ENCODE data around the gene PCOLCE2.

PCOLCE2 gene

GRCh38 chr3:142888481-142889211 is at the start of gene PCOLCE2:
PCOLCE2 (minus strand) TSS chr3:142889083; CDS start chr3:142888896, 187 bp downstream.
- no peak within 1 kb of the TSS for H3K27ac ChIP-seq (ENCODE audit: low read length)
- no peaks in the 10 kb centered on the region for H3K36me3 ChIP-seq (ENCODE audit: control insufficient read depth in 1 of 2, insufficient read depth in 2 of 2, low read length in 2 of 2)
- H3K27me3 ChIP-seq (ENCODE audit: low read depth, low read length), result peaks cover 4% of the 10 kb centered on the region
- H3K4me3 ChIP-seq (ENCODE audit: low read depth in 1 of 2, low read length in 2 of 2), result peak within 1 kb of the TSS; percentile 60 to 92
- no peaks in the 10 kb centered on the region for H3K9me3 ChIP-seq (ENCODE audit: control insufficient read depth in 1 of 2, low read length in 2 of 2)
- H3K4me1 ChIP-seq (ENCODE audit: control insufficient read depth in 1 of 2, insufficient read depth in 2 of 2, low read length in 2 of 2), result peaks cover 0 to 9% of the 10 kb centered on the region in 2 donors

- Histone ChIP-seq H3K9me3 (ENCODE audit: control insufficient read depth in 1 of 2, low read length in 2 of 2) (no peaks in the 10 kb centered on the region), H3K36me3 (ENCODE audit: control insufficient read depth in 1 of 2, insufficient read depth in 2 of 2, low read length in 2 of 2) (no peaks in the 10 kb centered on the region), H3K27me3 (ENCODE audit: low read depth, low read length) (no peaks in the 10 kb centered on the region), H3K4me1 (ENCODE audit: control insufficient read depth in 1 of 2, insufficient read depth in 2 of 2, low read length in 2 of 2) (no peaks in the 10 kb centered on the region), H3K27ac (ENCODE audit: low read length) (no peak overlapping the region), H3K4me3 (ENCODE audit: low read depth in 1 of 2, low read length in 2 of 2) (no peak overlapping the region)
These were observed 47.1 kb upstream of the PCOLCE2 start for GRCh38 chr3:142935963-142936362.

- Histone ChIP-seq H3K9me3 (ENCODE audit: control insufficient read depth in 1 of 2, low read length in 2 of 2) (no peaks in the 10 kb centered on the region), H3K27ac (ENCODE audit: low read length) (no peak overlapping the region), H3K4me3 (ENCODE audit: low read depth in 1 of 2, low read length in 2 of 2) (no peak overlapping the region), H3K27me3 (ENCODE audit: low read depth, low read length) (no peaks in the 10 kb centered on the region), H3K4me1 (ENCODE audit: control insufficient read depth in 1 of 2, insufficient read depth in 2 of 2, low read length in 2 of 2) (no peaks in the 10 kb centered on the region), H3K36me3 (ENCODE audit: control insufficient read depth in 1 of 2, insufficient read depth in 2 of 2, low read length in 2 of 2) (no peaks in the 10 kb centered on the region)
These were observed 46.0 kb upstream of the PCOLCE2 start for GRCh38 chr3:142934887-142935269.

- no peaks in the 10 kb centered on the region for H3K4me1 ChIP-seq (ENCODE audit: control insufficient read depth in 1 of 2, insufficient read depth in 2 of 2, low read length in 2 of 2)
These were observed 45.4 kb upstream of the PCOLCE2 start for GRCh38 chr3:142934128-142934886.

GRCh38 chr3:142931222-142931621 is 42.3 kb upstream of the PCOLCE2 start:
- H3K9me3 ChIP-seq (ENCODE audit: control insufficient read depth in 1 of 2, low read length in 2 of 2), result no peaks in the 10 kb centered on the region

More at GRCh38 chr3:142934128-142934886, 45.4 kb upstream of the PCOLCE2 start:
- Histone ChIP-seq H3K4me3 (ENCODE audit: low read depth in 1 of 2, low read length in 2 of 2) (no peak overlapping the region), H3K36me3 (ENCODE audit: control insufficient read depth in 1 of 2, insufficient read depth in 2 of 2, low read length in 2 of 2) (no peaks in the 10 kb centered on the region), H3K27ac (ENCODE audit: low read length) (no peak overlapping the region), H3K27me3 (ENCODE audit: low read depth, low read length) (no peaks in the 10 kb centered on the region), H3K9me3 (ENCODE audit: control insufficient read depth in 1 of 2, low read length in 2 of 2) (no peaks in the 10 kb centered on the region)

GRCh38 chr3:142930463-142930862 is 41.6 kb upstream of the PCOLCE2 start:
- H3K27ac ChIP-seq (ENCODE audit: low read length), result no peak overlapping the region
- no peak overlapping the region for H3K4me3 ChIP-seq (ENCODE audit: low read depth in 1 of 2, low read length in 2 of 2)
- no peaks in the 10 kb centered on the region for H3K27me3 ChIP-seq (ENCODE audit: low read depth, low read length)
- no peaks in the 10 kb centered on the region for H3K36me3 ChIP-seq (ENCODE audit: control insufficient read depth in 1 of 2, insufficient read depth in 2 of 2, low read length in 2 of 2)
- no peaks in the 10 kb centered on the region for H3K4me1 ChIP-seq (ENCODE audit: control insufficient read depth in 1 of 2, insufficient read depth in 2 of 2, low read length in 2 of 2)
- H3K9me3 ChIP-seq (ENCODE audit: control insufficient read depth in 1 of 2, low read length in 2 of 2), result no peaks in the 10 kb centered on the region

More at GRCh38 chr3:142931222-142931621, 42.3 kb upstream of the PCOLCE2 start:
- H3K4me3 ChIP-seq (ENCODE audit: low read depth in 1 of 2, low read length in 2 of 2), result no peak overlapping the region
- no peaks in the 10 kb centered on the region for H3K27me3 ChIP-seq (ENCODE audit: low read depth, low read length)
- no peaks in the 10 kb centered on the region for H3K4me1 ChIP-seq (ENCODE audit: control insufficient read depth in 1 of 2, insufficient read depth in 2 of 2, low read length in 2 of 2)
- no peak overlapping the region for H3K27ac ChIP-seq (ENCODE audit: low read length)
- H3K36me3 ChIP-seq (ENCODE audit: control insufficient read depth in 1 of 2, insufficient read depth in 2 of 2, low read length in 2 of 2), result no peaks in the 10 kb centered on the region

- Histone ChIP-seq H3K27ac (ENCODE audit: low read length) (no peak overlapping the region), H3K4me1 (ENCODE audit: control insufficient read depth in 1 of 2, insufficient read depth in 2 of 2, low read length in 2 of 2) (no peaks in the 10 kb centered on the region), H3K4me3 (ENCODE audit: low read depth in 1 of 2, low read length in 2 of 2) (no peak overlapping the region), H3K27me3 (ENCODE audit: low read depth, low read length) (no peaks in the 10 kb centered on the region), H3K36me3 (ENCODE audit: control insufficient read depth in 1 of 2, insufficient read depth in 2 of 2, low read length in 2 of 2) (no peaks in the 10 kb centered on the region), H3K9me3 (ENCODE audit: control insufficient read depth in 1 of 2, low read length in 2 of 2) (no peaks in the 10 kb centered on the region)
These were observed 41.0 kb upstream of the PCOLCE2 start for GRCh38 chr3:142929890-142930289.

- Histone ChIP-seq H3K36me3 (ENCODE audit: control insufficient read depth in 1 of 2, insufficient read depth in 2 of 2, low read length in 2 of 2) (no peaks in the 10 kb centered on the region), H3K4me1 (ENCODE audit: control insufficient read depth in 1 of 2, insufficient read depth in 2 of 2, low read length in 2 of 2) (no peaks in the 10 kb centered on the region), H3K4me3 (ENCODE audit: low read depth in 1 of 2, low read length in 2 of 2) (no peak overlapping the region), H3K27me3 (ENCODE audit: low read depth, low read length) (no peaks in the 10 kb centered on the region), H3K9me3 (ENCODE audit: control insufficient read depth in 1 of 2, low read length in 2 of 2) (no peaks in the 10 kb centered on the region), H3K27ac (ENCODE audit: low read length) (no peak overlapping the region)
These were observed 40.2 kb upstream of the PCOLCE2 start for GRCh38 chr3:142929109-142929508.

GRCh38 chr3:142926368-142926944 is 37.6 kb upstream of the PCOLCE2 start:
- H3K4me1 ChIP-seq (ENCODE audit: control insufficient read depth in 1 of 2, insufficient read depth in 2 of 2, low read length in 2 of 2), result no peaks in the 10 kb centered on the region
- no peaks in the 10 kb centered on the region for H3K36me3 ChIP-seq (ENCODE audit: control insufficient read depth in 1 of 2, insufficient read depth in 2 of 2, low read length in 2 of 2)
- H3K27me3 ChIP-seq (ENCODE audit: low read depth, low read length), result no peaks in the 10 kb centered on the region
- no peak overlapping the region for H3K27ac ChIP-seq (ENCODE audit: low read length)
- H3K9me3 ChIP-seq (ENCODE audit: control insufficient read depth in 1 of 2, low read length in 2 of 2), result no peaks in the 10 kb centered on the region
- H3K4me3 ChIP-seq (ENCODE audit: low read depth in 1 of 2, low read length in 2 of 2), result no peak overlapping the region

- Histone ChIP-seq H3K27ac (ENCODE audit: low read length) (no peak overlapping the region), H3K36me3 (ENCODE audit: control insufficient read depth in 1 of 2, insufficient read depth in 2 of 2, low read length in 2 of 2) (no peaks in the 10 kb centered on the region), H3K4me1 (ENCODE audit: control insufficient read depth in 1 of 2, insufficient read depth in 2 of 2, low read length in 2 of 2) (no peaks in the 10 kb centered on the region), H3K27me3 (ENCODE audit: low read depth, low read length) (no peaks in the 10 kb centered on the region), H3K4me3 (ENCODE audit: low read depth in 1 of 2, low read length in 2 of 2) (no peak overlapping the region), H3K9me3 (ENCODE audit: control insufficient read depth in 1 of 2, low read length in 2 of 2) (no peaks in the 10 kb centered on the region)
These were observed 36.3 kb upstream of the PCOLCE2 start for GRCh38 chr3:142925140-142925539.

- H3K4me1 ChIP-seq (ENCODE audit: control insufficient read depth in 1 of 2, insufficient read depth in 2 of 2, low read length in 2 of 2), result no peaks in the 10 kb centered on the region
- H3K27me3 ChIP-seq (ENCODE audit: low read depth, low read length), result no peaks in the 10 kb centered on the region
- H3K36me3 ChIP-seq (ENCODE audit: control insufficient read depth in 1 of 2, insufficient read depth in 2 of 2, low read length in 2 of 2), result no peaks in the 10 kb centered on the region
- no peak overlapping the region for H3K4me3 ChIP-seq (ENCODE audit: low read depth in 1 of 2, low read length in 2 of 2)
- no peaks in the 10 kb centered on the region for H3K9me3 ChIP-seq (ENCODE audit: control insufficient read depth in 1 of 2, low read length in 2 of 2)
- no peak overlapping the region for H3K27ac ChIP-seq (ENCODE audit: low read length)
These were observed 34.8 kb upstream of the PCOLCE2 start for GRCh38 chr3:142923694-142924093.

All from muscle layer of duodenum (tissue), 2 donors.